GM12801 (cell line): ENCODE results near the gene ARL13B.

Experiments
- TF ChIP-seq, protein P1 (sequence below): IDR thresholded peaks from one replicate; pipeline ENCODE4 v1.5.1; 2011; ENCODE audit warnings: control low read depth; ENCODE audit not compliant: insufficient read length; ENCODE audit errors: extremely low read depth

Gene ARL13B

DNA sequence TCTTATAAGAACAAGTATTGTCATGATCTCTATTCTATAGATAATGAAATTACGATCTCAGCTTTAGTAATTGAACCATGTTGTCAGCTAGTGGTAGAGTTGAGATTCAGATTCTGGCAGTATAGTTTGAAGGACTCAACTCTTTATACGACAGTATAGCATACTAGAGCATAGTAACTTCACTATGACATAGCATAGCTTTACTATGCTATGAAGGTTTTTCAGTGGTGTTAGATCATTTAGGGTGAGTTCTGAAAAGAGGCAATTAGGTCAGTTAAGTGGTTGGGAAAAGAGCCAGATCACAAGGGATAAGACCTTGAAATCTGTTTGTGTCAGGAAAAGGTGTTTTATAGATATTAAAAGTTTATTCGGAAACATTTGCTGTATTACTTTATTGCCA, 40.3 kb downstream of the ARL13B start:
- TF ChIP-seq, protein P1, sequence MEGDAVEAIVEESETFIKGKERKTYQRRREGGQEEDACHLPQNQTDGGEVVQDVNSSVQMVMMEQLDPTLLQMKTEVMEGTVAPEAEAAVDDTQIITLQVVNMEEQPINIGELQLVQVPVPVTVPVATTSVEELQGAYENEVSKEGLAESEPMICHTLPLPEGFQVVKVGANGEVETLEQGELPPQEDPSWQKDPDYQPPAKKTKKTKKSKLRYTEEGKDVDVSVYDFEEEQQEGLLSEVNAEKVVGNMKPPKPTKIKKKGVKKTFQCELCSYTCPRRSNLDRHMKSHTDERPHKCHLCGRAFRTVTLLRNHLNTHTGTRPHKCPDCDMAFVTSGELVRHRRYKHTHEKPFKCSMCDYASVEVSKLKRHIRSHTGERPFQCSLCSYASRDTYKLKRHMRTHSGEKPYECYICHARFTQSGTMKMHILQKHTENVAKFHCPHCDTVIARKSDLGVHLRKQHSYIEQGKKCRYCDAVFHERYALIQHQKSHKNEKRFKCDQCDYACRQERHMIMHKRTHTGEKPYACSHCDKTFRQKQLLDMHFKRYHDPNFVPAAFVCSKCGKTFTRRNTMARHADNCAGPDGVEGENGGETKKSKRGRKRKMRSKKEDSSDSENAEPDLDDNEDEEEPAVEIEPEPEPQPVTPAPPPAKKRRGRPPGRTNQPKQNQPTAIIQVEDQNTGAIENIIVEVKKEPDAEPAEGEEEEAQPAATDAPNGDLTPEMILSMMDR, result no peak

DNA sequence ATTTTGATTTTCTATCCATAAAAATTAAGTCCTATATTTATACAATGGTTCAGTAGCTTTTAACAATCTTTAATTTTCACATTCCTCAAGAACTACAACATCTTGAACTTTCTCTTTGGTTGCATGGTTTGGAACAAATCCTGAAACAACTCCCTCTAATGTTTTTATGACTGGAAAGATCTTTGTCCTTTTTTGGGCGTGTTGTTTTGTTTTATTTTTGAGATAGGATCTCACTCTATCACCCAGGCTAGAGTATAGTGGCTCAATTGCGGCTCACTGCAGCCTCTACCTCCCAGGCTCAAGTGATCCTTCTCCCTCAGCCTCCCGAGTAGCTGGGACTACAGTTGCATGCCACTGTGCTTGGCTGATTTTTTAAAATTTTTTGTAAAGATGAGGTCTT, 44.4 kb downstream of the ARL13B start:
- TF ChIP-seq, protein P1, result no peak

DNA sequence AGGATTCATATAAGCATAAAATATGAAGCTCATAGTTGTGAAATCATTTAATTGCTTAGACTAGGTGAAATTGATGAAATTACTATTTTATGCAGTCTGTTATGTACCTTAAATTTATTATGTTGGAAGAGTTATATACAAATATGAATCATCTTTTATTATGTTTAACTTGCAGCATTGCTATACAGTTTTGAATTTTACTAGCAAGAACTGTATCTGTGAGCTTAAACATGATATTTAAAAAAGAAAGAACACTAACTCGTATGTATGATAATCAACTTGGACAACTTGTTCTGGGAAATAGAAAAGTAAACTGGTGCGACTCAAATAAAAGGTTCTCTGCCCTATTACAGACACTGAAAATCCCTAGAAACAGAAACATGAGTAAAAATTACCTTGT, 46.7 kb downstream of the ARL13B start:
- TF ChIP-seq, protein P1, result no peak

DNA sequence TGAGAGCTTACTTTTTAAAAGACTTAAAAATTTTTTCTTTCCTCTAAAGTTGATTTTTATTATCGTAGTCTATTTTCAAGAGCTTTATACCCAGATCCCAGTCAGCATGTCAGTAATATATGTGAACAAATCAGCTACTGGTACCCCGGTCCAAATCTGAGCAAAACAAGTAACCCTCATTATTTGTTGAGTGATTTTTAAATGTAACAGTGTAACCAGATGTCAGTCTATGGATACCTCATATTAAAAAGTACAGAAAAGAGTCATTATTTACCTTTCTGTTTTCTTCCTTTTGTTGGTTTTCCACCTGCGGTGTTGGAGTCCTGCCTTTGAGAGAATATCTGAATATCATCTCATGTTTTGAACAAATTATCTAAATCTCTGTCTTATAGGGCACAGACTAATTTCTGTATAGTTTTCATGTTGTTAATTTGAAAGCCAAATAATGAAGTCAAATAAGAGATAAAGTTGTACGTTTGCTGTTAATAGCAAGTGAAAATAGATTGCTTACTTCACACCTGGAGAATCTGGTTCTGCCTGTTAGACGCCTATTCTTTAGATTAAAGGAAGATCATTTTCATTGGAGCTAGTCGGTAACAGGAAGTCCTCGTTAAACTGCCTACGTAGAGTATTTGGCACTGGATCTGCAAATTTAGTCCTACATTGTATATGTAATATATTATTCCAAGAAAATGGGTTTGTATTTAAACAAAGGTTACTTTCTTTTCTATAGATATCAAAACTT, 48.3 kb downstream of the ARL13B start, which contains the start of gene STX19:
STX19 (minus strand) TSS at position 505 of the 745 bp plus-strand sequence. CDS start 13,328 bp downstream, outside the sequence.
- TF ChIP-seq, protein P1, result no peak

GRCh38 chr3:94036909-94037507, 57.1 kb downstream of the ARL13B start:
- TF ChIP-seq, protein P1, result no peak

DNA sequence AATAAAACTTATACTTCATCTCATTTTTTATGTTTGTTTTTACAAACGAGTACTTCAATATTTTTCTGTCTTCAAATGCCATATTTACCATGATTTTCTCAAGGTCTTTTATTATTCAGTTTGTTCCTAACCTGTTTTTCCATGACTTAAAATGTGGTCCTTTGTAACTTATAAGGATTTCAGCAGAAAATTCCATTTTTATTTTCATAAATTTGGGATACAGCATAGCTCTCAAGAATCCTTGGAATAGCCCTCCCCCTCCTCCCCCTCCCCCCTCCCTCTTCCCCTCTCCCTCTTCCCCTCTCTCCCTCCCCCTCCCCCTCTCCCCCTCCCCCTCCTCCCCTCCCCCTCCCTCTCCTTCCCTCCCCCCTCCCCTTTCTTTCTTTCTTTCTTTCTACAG, 63.3 kb downstream of the ARL13B start:
- TF ChIP-seq, protein P1, result no peak

DNA sequence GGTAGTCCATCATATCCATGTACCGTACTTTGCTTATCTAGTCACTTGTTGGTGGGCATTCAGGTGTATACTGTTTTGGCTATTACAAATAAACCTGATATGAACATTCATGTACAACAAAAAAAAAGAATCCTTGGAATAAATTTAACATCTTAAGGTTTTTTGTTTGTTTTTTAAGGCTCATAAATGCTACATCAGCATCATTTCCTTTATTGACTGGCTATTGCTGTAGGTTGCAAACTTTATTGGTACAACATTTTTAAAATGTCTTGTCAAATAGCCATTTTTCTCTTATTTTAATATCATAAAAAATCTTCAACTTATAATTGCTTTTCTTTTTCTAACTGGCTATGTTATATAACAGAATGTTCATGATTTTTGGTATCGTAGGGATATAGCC, 66.6 kb downstream of the ARL13B start:
- TF ChIP-seq, protein P1, result no peak
